Measurements from ENCODE around the gene E2F1. TPM values are rescaled to one million over a fixed set of nuclear protein-coding genes. Genes with fewer than 3 reads are reported as not detected.

Gene E2F1
- total RNA-seq, 4 donors from 2014 or later = 2.1 to 4.8 (median 3.1) TPM

- TF ChIP-seq CTCF (IDR thresholded peaks at IDR 0.05) (no peak), POLR2A (IDR thresholded peaks at IDR 0.05) (no peak)
These were observed 2.8 kb upstream of the E2F1 start for GRCh38 chr20:33688938-33689424.

GRCh38 chr20:33687993-33688937, 2.1 kb upstream of the E2F1 start:
- intact Hi-C loops (cut with DNase I) = no loop called here
- H3K4me1 ChIP-seq = peaks cover 15 to 28% (median 17%) of the 10 kb centered on the region in 3 donors
- no peak overlapping the region for H3K4me3 ChIP-seq
- DNase-seq = no peak
- no peak overlapping the region for H3K27ac ChIP-seq
- TF ChIP-seq CTCF (IDR thresholded peaks at IDR 0.05) (no peak), POLR2A (IDR thresholded peaks at IDR 0.05) (no peak)
- H3K27me3 ChIP-seq = no peaks in the 10 kb centered on the region
- H3K36me3 ChIP-seq = no peaks in the 10 kb centered on the region
- 90 to 94% methylated on average over 2 to 3 of the region's 3 CpGs for WGBS, 2 donors
- no peaks in the 10 kb centered on the region for H3K9me3 ChIP-seq

More at GRCh38 chr20:33688938-33689424, 2.8 kb upstream of the E2F1 start:
- intact Hi-C loops (cut with DNase I) = no loop called here
- H3K27me3 ChIP-seq = no peaks in the 10 kb centered on the region
- H3K27ac ChIP-seq = no peak overlapping the region
- H3K9me3 ChIP-seq = no peaks in the 10 kb centered on the region
- DNase-seq = no peak
- WGBS, 2 donors = 77 to 81% methylated on average over 1 to 3 of the region's 3 CpGs
- H3K4me1 ChIP-seq = peaks cover 15 to 30% (median 17%) of the 10 kb centered on the region in 3 donors
- H3K36me3 ChIP-seq = no peaks in the 10 kb centered on the region
- H3K4me3 ChIP-seq = no peak overlapping the region

GRCh38 chr20:33687370-33687915, 1.3 kb upstream of the E2F1 start:
- TF ChIP-seq CTCF (IDR thresholded peaks at IDR 0.05) = no peak
- no peak for TF ChIP-seq POLR2A (IDR thresholded peaks at IDR 0.05)

GRCh38 chr20:33686984-33687366, 790 bp upstream of the E2F1 start:
- Histone ChIP-seq H3K4me1 (peaks cover 15 to 28% (median 17%) of the 10 kb centered on the region in 3 donors), H3K4me3 (peak overlapping the region in 3 of 4 donors; percentile 33 to 70 (median 54)), H3K27me3 (no peaks in the 10 kb centered on the region), H3K9me3 (no peaks in the 10 kb centered on the region), H3K36me3 (no peaks in the 10 kb centered on the region), H3K27ac (peak overlapping the region in 3 of 4 donors; percentile 62 to 90 (median 69))
- WGBS, 2 donors = 65 to 66% methylated on average over 7 to 10 of the region's 14 CpGs
- intact Hi-C loops (cut with DNase I) = no loop called here
- no peak for DNase-seq
- TF ChIP-seq CTCF (IDR thresholded peaks at IDR 0.05) (no peak), POLR2A (IDR thresholded peaks at IDR 0.05) (no peak)

More at GRCh38 chr20:33687370-33687915, 1.3 kb upstream of the E2F1 start:
- DNase-seq = no peak
- intact Hi-C loops (cut with DNase I) = no loop called here
- Histone ChIP-seq H3K9me3 (no peaks in the 10 kb centered on the region), H3K27me3 (no peaks in the 10 kb centered on the region), H3K4me1 (peaks cover 15 to 28% (median 17%) of the 10 kb centered on the region in 3 donors), H3K4me3 (no peak overlapping the region), H3K27ac (peak overlapping the region in 2 of 4 donors; percentile 69 to 90), H3K36me3 (no peaks in the 10 kb centered on the region)
- WGBS, 2 donors = 80 to 82% methylated on average over 8 of the region's 8 CpGs

Measured in esophagus squamous epithelium (tissue), 5 donors.